Measurements from ENCODE around the gene PIEZO2.

Gene PIEZO2

GRCh38 chr18:11154368-11154989, 5.1 kb upstream of the PIEZO2 start:
- TF ChIP-seq POLR2AphosphoS5 (IDR thresholded peaks at IDR 0.05; ENCODE audit: low read depth, low read length), result no peak
- no peak for TF ChIP-seq SPI1 (IDR thresholded peaks at IDR 0.05; ENCODE audit: low read depth, low read length)
- no peak for TF ChIP-seq PAX5 (IDR thresholded peaks at IDR 0.05; ENCODE audit: insufficient read depth, low read length, severe bottlenecking)
- TF ChIP-seq TAF1 (IDR thresholded peaks at IDR 0.05; ENCODE audit: low read depth, low read length), result no peak
- no peak for TF ChIP-seq POU2F2 (IDR thresholded peaks at IDR 0.05; ENCODE audit: low read depth, low read length)
- TF ChIP-seq POLR2A (IDR thresholded peaks at IDR 0.05; ENCODE audit: low read depth, low read length), result no peak
- peak; percentile 92 for FAIRE-seq
- no peak for DNase-seq (ENCODE audit: insufficient read length, low spot score)

GRCh38 chr18:11153097-11153496, 3.7 kb upstream of the PIEZO2 start:
- TF ChIP-seq SPI1 (IDR thresholded peaks at IDR 0.05; ENCODE audit: low read depth, low read length), result no peak
- TF ChIP-seq POLR2AphosphoS5 (IDR thresholded peaks at IDR 0.05; ENCODE audit: low read depth, low read length), result no peak
- no peak for TF ChIP-seq TAF1 (IDR thresholded peaks at IDR 0.05; ENCODE audit: low read depth, low read length)
- no peak for TF ChIP-seq POU2F2 (IDR thresholded peaks at IDR 0.05; ENCODE audit: low read depth, low read length)
- TF ChIP-seq POLR2A (IDR thresholded peaks at IDR 0.05; ENCODE audit: low read depth, low read length), result no peak
- TF ChIP-seq PAX5 (IDR thresholded peaks at IDR 0.05; ENCODE audit: insufficient read depth, low read length, severe bottlenecking), result no peak
- DNase-seq (ENCODE audit: insufficient read length, low spot score), result no peak
- no peak for FAIRE-seq

GRCh38 chr18:11150271-11150615, 874 bp upstream of the PIEZO2 start:
- TF ChIP-seq SPI1 (IDR thresholded peaks at IDR 0.05; ENCODE audit: low read depth, low read length), result no peak
- TF ChIP-seq POLR2AphosphoS5 (IDR thresholded peaks at IDR 0.05; ENCODE audit: low read depth, low read length), result peak; percentile 12; the same call in 1 of the 2 replicates
- FAIRE-seq (peak; percentile 76), DNase-seq (ENCODE audit: insufficient read length, low spot score) (no peak)

- FAIRE-seq (no peak), DNase-seq (ENCODE audit: insufficient read length, low spot score) (peak; percentile 47)
- TF ChIP-seq POLR2A (IDR thresholded peaks at IDR 0.05; ENCODE audit: low read depth, low read length), result no peak
- TF ChIP-seq SPI1 (IDR thresholded peaks at IDR 0.05; ENCODE audit: low read depth, low read length), result no peak
- no peak for TF ChIP-seq PAX5 (IDR thresholded peaks at IDR 0.05; ENCODE audit: insufficient read depth, low read length, severe bottlenecking)
- TF ChIP-seq POU2F2 (IDR thresholded peaks at IDR 0.05; ENCODE audit: low read depth, low read length), result no peak
- 0 out of 2 replicates have a peak, but pooled peaks have one; percentile 1 for TF ChIP-seq POLR2AphosphoS5 (IDR thresholded peaks at IDR 0.05; ENCODE audit: low read depth, low read length)
- no peak for TF ChIP-seq TAF1 (IDR thresholded peaks at IDR 0.05; ENCODE audit: low read depth, low read length)
These were observed 509 bp downstream of the PIEZO2 start for GRCh38 chr18:11148680-11149440.

- peak; percentile 66 for FAIRE-seq
- TF ChIP-seq POLR2AphosphoS5 (IDR thresholded peaks at IDR 0.05; ENCODE audit: low read depth, low read length), result peak; percentile 58
- TF ChIP-seq SPI1 (IDR thresholded peaks at IDR 0.05; ENCODE audit: low read depth, low read length), result peak; percentile 55
- peak; percentile 44; the same call in 1 of the 2 replicates for TF ChIP-seq POLR2A (IDR thresholded peaks at IDR 0.05; ENCODE audit: low read depth, low read length)
- no peak for TF ChIP-seq TAF1 (IDR thresholded peaks at IDR 0.05; ENCODE audit: low read depth, low read length)
- no peak for DNase-seq (ENCODE audit: insufficient read length, low spot score)
These were observed 1.2 kb downstream of the PIEZO2 start for GRCh38 chr18:11147962-11148679.

- TF ChIP-seq PAX5 (IDR thresholded peaks at IDR 0.05; ENCODE audit: insufficient read depth, low read length, severe bottlenecking) (no peak), TAF1 (IDR thresholded peaks at IDR 0.05; ENCODE audit: low read depth, low read length) (no peak), POU2F2 (IDR thresholded peaks at IDR 0.05; ENCODE audit: low read depth, low read length) (no peak), POLR2AphosphoS5 (IDR thresholded peaks at IDR 0.05; ENCODE audit: low read depth, low read length) (peak; percentile 44; the same call in 1 of the 2 replicates), POLR2A (IDR thresholded peaks at IDR 0.05; ENCODE audit: low read depth, low read length) (peak; percentile 55)
- no peak for DNase-seq (ENCODE audit: insufficient read length, low spot score)
- FAIRE-seq, result peak; percentile 89
These were observed 1.9 kb downstream of the PIEZO2 start for GRCh38 chr18:11147371-11147951.

GRCh38 chr18:11146947-11147345, 2.4 kb downstream of the PIEZO2 start:
- DNase-seq (ENCODE audit: insufficient read length, low spot score) (no peak), FAIRE-seq (no peak)
- TF ChIP-seq PAX5 (IDR thresholded peaks at IDR 0.05; ENCODE audit: insufficient read depth, low read length, severe bottlenecking) (no peak), SPI1 (IDR thresholded peaks at IDR 0.05; ENCODE audit: low read depth, low read length) (no peak), POLR2AphosphoS5 (IDR thresholded peaks at IDR 0.05; ENCODE audit: low read depth, low read length) (no peak; the same call in 1 of the 2 replicates), POU2F2 (IDR thresholded peaks at IDR 0.05; ENCODE audit: low read depth, low read length) (no peak), POLR2A (IDR thresholded peaks at IDR 0.05; ENCODE audit: low read depth, low read length) (no peak), TAF1 (IDR thresholded peaks at IDR 0.05; ENCODE audit: low read depth, low read length) (no peak)

- FAIRE-seq, result peak; percentile 65
- peak; percentile 62; the same call in 1 of the 2 replicates for TF ChIP-seq POLR2AphosphoS5 (IDR thresholded peaks at IDR 0.05; ENCODE audit: low read depth, low read length)
- TF ChIP-seq POU2F2 (IDR thresholded peaks at IDR 0.05; ENCODE audit: low read depth, low read length), result no peak
- peak; percentile 48; the same call in 1 of the 2 replicates for TF ChIP-seq POLR2A (IDR thresholded peaks at IDR 0.05; ENCODE audit: low read depth, low read length)
- no peak for TF ChIP-seq SPI1 (IDR thresholded peaks at IDR 0.05; ENCODE audit: low read depth, low read length)
- no peak for DNase-seq (ENCODE audit: insufficient read length, low spot score)
These were observed 3.0 kb downstream of the PIEZO2 start for GRCh38 chr18:11146238-11146946.

Data from GM12891 (cell line).